ENCODE data around the gene FGD2.

The FGD2 gene

DNA sequence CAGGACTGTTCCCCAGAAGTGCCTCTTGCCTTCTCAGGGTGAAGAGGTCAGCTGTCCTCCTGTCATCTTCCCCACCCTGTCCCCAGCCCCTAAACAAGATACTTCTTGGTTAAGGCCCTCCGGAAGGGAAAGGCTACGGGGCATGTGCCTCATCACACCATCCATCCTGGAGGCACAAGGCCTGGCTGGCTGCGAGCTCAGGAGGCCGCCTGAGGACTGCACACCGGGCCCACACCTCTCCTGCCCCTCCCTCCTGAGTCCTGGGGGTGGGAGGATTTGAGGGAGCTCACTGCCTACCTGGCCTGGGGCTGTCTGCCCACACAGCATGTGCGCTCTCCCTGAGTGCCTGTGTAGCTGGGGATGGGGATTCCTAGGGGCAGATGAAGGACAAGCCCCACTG is 41.1 kb upstream of the FGD2 start:
- Histone ChIP-seq H4K20me1 (ENCODE audit: insufficient read depth, low read length, poor library complexity, severe bottlenecking) (no peaks in the 10 kb centered on the region), H3K79me2 (ENCODE audit: insufficient read depth, low read length) (no peaks in the 10 kb centered on the region)

DNA sequence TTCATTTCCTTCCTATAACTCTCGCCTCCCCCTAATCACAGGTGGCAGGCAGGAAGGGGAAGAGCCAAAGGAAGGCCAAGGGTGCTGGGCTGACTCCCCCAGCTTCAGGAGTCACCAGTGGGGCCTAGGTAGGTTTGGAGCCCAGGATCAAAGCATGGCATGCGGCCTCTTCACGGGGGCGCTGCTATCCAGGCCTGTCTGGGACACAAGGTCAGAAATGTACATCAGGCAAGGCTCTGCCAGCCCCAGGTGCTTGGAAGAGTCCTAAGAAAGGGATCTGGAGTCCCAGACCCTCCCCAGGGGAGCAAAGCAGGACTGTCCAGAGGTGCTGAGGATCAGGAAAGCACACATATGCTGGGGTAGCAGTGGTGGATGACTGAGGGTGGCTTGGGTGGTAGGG is 40.5 kb upstream of the FGD2 start:
- Histone ChIP-seq H3K27me3 (ENCODE audit: insufficient read depth, low read length, poor library complexity, severe bottlenecking) (no peaks in the 10 kb centered on the region), H3K9ac (ENCODE audit: low read depth, low read length, poor library complexity, severe bottlenecking) (peak overlapping the region; percentile 23), H3K4me3 (ENCODE audit: low read length, poor library complexity, severe bottlenecking) (no peak overlapping the region), H3K9me2 (replicated peaks; ENCODE audit: low read depth, low read length) (no peaks in the 10 kb centered on the region), H3F3A (ENCODE audit: low read depth) (no peaks in the 10 kb centered on the region), H2AFZ (ENCODE audit: low read length) (no peak overlapping the region), H3K36me3 (ENCODE audit: insufficient read depth, low read length) (peaks cover 32% of the 10 kb centered on the region), H3K79me2 (ENCODE audit: insufficient read depth, low read length) (no peaks in the 10 kb centered on the region), H3K9me3 (ENCODE audit: insufficient read depth, low read depth, low read length) (no peaks in the 10 kb centered on the region), H3K4me1 (ENCODE audit: insufficient read depth, low read length, poor library complexity, severe bottlenecking) (peaks cover 36% of the 10 kb centered on the region), H3K4me2 (ENCODE audit: low read depth, low read length, poor library complexity, severe bottlenecking) (peak overlapping the region; percentile 38), H4K20me1 (ENCODE audit: insufficient read depth, low read length, poor library complexity, severe bottlenecking) (no peaks in the 10 kb centered on the region)
- TF ChIP-seq CTCF (conservative IDR thresholded peaks at IDR 0.05; ENCODE audit: low read length) (no peak), EZH2phosphoT487 (IDR thresholded peaks at IDR 0.05; ENCODE audit: borderline replicate concordance) (no peak)

More for the DNA sequence above, 41.1 kb upstream of the FGD2 start:
- H3K4me2 ChIP-seq (ENCODE audit: low read depth, low read length, poor library complexity, severe bottlenecking) = peak overlapping the region; percentile 38
- H3K9me3 ChIP-seq (ENCODE audit: insufficient read depth, low read depth, low read length) = no peaks in the 10 kb centered on the region
- no peak overlapping the region for H2AFZ ChIP-seq (ENCODE audit: low read length)
- H3K27me3 ChIP-seq (ENCODE audit: insufficient read depth, low read length, poor library complexity, severe bottlenecking) = no peaks in the 10 kb centered on the region
- no peaks in the 10 kb centered on the region for H3K9me2 ChIP-seq (replicated peaks; ENCODE audit: low read depth, low read length)
- H3K36me3 ChIP-seq (ENCODE audit: insufficient read depth, low read length) = peaks cover 27% of the 10 kb centered on the region
- peaks cover 38% of the 10 kb centered on the region for H3K4me1 ChIP-seq (ENCODE audit: insufficient read depth, low read length, poor library complexity, severe bottlenecking)
- no peak overlapping the region for H3K4me3 ChIP-seq (ENCODE audit: low read length, poor library complexity, severe bottlenecking)
- no peaks in the 10 kb centered on the region for H3F3A ChIP-seq (ENCODE audit: low read depth)
- TF ChIP-seq EZH2phosphoT487 (IDR thresholded peaks at IDR 0.05; ENCODE audit: borderline replicate concordance) (no peak), CTCF (conservative IDR thresholded peaks at IDR 0.05; ENCODE audit: low read length) (no peak)
- H3K9ac ChIP-seq (ENCODE audit: low read depth, low read length, poor library complexity, severe bottlenecking) = peak overlapping the region; percentile 23

GRCh38 chr6:36967301-36967700 is 38.2 kb upstream of the FGD2 start:
- H4K20me1 ChIP-seq (ENCODE audit: insufficient read depth, low read length, poor library complexity, severe bottlenecking) = no peaks in the 10 kb centered on the region
- H3K9me3 ChIP-seq (ENCODE audit: insufficient read depth, low read depth, low read length) = no peaks in the 10 kb centered on the region
- no peak for TF ChIP-seq EZH2phosphoT487 (IDR thresholded peaks at IDR 0.05; ENCODE audit: borderline replicate concordance)
- TF ChIP-seq CTCF (conservative IDR thresholded peaks at IDR 0.05; ENCODE audit: low read length) = no peak
- no peak overlapping the region for H3K4me2 ChIP-seq (ENCODE audit: low read depth, low read length, poor library complexity, severe bottlenecking)
- no peaks in the 10 kb centered on the region for H3K79me2 ChIP-seq (ENCODE audit: insufficient read depth, low read length)
- no peak overlapping the region for H2AFZ ChIP-seq (ENCODE audit: low read length)
- no peaks in the 10 kb centered on the region for H3F3A ChIP-seq (ENCODE audit: low read depth)
- H3K4me3 ChIP-seq (ENCODE audit: low read length, poor library complexity, severe bottlenecking) = no peak overlapping the region
- H3K36me3 ChIP-seq (ENCODE audit: insufficient read depth, low read length) = peaks cover 56% of the 10 kb centered on the region
- peaks cover 25% of the 10 kb centered on the region for H3K4me1 ChIP-seq (ENCODE audit: insufficient read depth, low read length, poor library complexity, severe bottlenecking)
- H3K27me3 ChIP-seq (ENCODE audit: insufficient read depth, low read length, poor library complexity, severe bottlenecking) = no peaks in the 10 kb centered on the region
- H3K9me2 ChIP-seq (replicated peaks; ENCODE audit: low read depth, low read length) = no peaks in the 10 kb centered on the region
- H3K9ac ChIP-seq (ENCODE audit: low read depth, low read length, poor library complexity, severe bottlenecking) = no peak overlapping the region

All from Loucy (cell line).